GM20431 (cell line): Measurements from ENCODE around the gene USH1C.

Experiments
- in situ Hi-C: fragments of 300-500 bp; cut with MseI, MboI; formaldehyde crosslinking; loops from one replicate; pipeline ENCODE4 v1.15.0; 2020; ENCODE audit warnings: low sequenced_read_pairs; ENCODE audit not compliant: unreplicated experiment

USH1C gene

DNA sequence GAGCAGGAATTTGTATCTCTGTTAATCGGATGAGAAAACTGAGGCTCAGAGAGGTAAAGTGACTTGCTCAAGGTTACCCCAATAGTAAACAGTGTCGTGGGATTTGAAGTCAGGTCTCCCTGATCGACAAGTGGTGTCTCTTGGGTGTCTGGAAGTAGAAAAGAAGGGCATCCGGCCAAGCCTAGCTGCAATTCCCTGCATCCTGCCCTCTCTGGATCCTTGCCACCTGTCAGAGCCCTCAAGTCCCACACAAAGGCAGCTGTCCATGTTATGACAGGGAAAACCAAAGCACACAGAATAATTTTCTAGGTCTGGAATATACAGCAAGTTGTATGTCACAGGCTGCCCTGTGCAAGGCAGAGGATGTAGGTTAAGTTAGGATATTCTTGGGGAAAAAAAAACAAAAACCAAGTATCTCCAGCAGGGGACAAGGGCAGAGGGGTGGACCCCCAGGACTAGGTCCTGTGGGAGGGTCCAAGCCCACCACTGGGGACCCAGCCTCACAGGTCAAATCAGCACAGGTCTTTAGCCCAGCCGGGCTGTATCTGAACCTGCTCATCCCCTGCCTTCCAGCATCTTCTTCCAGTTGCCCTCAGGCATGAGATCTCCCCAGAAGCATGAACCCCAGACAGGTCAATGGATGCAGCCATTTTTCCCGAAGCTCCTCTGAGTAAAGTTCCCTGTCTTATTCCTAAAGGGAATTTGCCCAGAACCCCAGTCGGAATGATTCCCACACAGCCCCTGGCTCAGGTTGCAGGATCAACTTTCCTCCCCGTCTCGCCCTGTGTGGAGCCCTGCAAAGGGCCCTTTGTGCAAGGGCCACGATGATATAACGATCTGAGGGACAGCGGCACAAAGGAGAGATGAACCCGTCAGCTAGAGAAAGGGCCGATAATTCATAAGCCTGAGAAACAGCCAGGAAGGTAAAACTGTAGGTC, 15.0 kb downstream of the USH1C start:
- in situ Hi-C loops, result no loop called here

DNA sequence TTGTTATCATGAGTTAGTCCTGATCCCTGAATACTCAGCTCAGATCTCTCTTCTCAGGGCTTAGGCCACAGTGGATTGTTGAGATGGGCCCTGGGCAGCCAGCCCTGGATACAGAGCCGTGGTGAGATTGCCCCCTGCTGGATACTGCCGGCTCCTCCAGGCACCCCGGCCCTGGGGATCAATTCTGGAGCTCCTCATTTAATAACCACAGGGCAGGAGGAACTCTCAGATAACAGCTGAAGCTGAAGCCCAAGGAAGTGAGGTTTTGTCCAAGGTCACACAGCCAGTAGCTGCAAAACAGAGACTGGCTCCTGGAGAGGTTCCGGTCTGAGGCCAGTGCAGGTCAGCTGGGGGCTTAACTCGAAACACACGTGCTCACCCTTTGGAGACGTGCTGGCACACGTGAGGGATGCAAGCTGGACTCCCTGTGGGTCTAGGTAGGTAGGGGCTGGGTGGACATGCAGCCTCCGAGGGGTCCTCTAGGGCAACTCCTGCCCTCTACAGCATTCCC, 16.0 kb downstream of the USH1C start:
- in situ Hi-C loops, result no loop called here

DNA sequence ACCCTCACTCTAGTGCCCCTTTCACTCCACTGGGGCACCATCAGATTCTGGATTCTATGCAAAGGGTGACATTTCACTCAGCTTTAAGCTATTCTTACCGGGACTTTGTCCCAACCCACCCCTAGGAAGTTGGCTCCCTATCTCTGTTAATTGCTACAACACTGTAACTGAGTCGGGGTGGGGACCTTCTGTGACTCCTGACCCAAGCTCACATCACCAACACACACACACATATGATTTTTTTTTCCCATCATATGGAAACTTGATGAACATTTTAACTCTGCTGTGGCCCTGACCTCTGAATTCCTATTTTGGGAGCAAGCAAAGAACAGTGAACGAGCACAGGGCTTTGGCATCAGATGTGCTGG, 16.6 kb downstream of the USH1C start:
- in situ Hi-C loops, result no loop called here

DNA sequence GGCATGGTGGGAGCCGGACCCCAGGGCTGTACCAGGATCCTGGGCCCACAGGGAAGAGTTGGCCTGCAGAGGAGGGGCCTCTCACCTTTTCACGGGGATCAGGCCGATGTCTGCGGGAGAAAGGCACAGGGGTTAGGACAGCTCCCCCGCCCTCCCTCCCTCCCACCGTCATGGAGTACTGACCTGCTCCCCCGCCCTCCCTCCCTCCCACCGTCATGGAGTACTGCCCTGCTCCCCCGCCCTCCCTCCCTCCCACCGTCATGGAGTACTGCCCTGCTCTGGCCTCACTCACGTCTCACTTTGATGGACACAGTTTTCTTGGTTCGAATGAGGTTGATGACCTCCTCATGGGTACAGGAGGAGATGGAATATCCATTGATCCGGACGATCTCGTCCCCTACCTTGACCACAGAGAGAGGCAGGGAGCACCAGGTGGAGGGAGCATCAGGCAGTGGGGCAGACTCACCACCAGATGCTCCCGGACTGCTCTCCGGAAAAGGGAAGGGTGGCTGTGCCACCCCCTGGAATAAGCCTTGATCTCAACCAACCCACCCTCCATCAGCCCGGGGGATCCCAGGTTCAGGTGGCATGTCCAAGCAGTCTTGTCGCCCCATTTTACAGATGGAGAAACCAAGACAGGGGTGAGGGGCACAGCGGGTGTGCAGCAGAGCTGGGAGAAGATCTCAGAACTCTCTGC, 17.1 kb downstream of the USH1C start:
- in situ Hi-C loops, result no loop called here

DNA sequence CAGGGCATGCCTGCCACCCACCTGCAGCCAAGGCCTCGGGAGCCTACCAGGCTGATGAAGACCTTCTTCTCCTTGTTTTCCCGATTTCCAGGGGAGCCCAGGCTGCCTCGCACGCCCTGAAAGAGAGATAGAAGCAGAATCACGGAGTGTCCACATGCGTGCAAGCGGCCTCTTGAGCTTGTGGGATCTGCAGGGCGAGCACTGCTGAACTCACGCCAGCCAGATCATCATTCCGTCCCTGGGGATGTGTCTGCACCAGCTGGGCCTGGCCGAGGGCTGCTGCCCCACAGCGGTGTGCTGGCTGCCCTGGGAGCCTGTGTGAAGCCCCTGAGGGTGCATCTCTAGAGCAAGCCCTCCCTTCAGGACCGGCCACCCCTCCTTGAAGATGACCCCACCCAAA, 17.9 kb downstream of the USH1C start:
- in situ Hi-C loops, result no loop called here

DNA sequence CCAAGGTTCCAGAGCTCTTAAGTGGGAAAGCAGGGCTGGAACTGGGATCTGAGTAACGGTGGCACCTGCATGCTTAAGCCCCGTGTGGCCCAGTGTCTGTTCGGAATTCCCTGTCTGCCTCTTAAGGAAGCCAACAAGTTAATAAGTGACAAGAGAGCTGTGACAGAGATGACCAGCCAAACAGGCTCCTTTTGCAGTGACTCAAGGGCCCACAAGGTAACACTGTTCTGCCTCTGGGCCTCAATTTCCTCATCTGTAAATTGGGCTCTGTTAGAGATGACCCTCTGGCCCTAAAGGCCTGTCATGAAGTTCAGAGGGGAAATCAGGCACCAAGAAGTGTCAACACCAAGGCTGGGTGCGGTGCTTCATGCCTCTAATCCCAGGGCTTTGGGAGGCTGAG, 18.6 kb downstream of the USH1C start:
- in situ Hi-C loops, result no loop called here

DNA sequence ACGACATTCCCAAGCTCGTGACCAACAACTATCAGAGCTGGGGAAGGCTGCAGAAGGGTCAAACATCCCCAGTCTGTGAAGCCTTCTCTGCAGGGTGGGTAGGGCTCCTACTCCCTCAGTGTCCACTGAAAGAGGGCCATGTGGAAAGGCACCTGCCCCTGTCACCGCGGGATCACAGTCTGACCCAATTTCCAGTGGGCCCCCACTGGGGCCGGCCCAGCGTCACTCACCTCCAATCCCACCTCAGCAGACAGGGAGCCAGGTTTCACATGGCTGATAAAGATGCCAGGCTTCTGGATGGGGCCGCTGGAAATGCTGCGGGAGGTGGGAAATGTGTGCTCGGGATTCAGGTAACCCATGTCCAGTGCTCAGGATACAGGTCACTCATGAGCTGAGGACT, 20.0 kb downstream of the USH1C start:
- in situ Hi-C loops, result loop anchor here (25.0 kb wide), 1 partner anchor 737 kb away; no protein-coding TSS in a partner anchor

DNA sequence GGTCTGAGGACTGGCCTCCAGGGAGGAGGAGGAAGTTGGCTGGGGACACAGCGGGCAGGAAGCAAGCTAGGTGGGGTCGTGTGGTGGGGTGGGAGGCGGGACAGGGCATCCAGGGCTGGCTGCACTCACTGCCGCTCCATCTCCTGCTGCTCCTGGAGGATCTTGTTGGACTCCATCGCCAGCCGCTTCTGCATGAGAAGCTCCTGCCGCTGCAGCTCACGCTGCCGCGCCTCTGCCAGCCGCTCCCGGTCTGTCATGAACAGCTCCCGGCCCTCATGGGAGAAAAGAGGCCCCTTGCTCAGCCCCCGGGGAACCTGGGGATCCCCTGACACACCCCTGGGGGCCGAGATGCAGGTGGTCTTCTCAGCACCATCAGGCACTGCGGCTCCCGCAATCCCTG, 21.6 kb downstream of the USH1C start:
- in situ Hi-C loops, result loop anchor here (25.0 kb wide), 1 partner anchor 735 kb away; no protein-coding TSS in a partner anchor

DNA sequence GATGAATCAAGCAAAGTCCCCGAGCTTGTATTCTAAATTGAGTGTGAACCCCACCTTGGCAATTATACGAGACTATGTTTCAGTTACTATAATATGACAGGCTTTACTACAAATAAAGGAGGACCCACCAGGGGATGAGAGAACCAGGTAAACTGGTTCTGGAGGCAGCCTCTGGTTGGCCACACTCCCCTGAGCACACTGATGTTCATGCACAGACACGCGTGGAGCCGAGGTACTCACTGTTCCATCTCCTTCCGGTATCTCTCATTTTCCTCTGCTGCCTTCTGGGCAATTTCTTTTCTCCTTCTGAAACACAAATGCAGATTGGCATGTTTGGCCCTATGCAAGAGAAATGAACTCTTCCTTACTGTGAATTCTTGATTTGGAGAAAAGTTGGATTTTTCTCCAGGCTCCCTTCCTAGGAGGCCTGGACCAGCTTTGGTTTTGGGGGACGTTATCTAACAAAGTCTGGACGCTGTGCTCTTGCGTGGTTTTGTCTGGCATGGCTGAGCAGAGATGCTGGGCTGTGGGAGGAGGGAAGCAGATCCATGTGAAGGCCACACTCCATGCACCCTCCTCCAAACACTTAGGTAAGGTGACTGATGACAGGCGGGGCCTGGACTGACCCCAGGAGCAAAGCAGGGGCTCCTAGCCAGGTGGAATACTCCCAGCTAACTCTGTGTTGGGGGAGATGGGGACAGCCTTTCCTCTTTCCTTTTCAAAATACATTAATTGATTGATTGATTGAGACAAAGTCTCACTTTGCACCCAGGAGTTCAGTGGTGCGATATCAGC, 22.9 kb downstream of the USH1C start:
- in situ Hi-C loops, result loop anchor here (25.0 kb wide), 1 partner anchor 734 kb away; no protein-coding TSS in a partner anchor

DNA sequence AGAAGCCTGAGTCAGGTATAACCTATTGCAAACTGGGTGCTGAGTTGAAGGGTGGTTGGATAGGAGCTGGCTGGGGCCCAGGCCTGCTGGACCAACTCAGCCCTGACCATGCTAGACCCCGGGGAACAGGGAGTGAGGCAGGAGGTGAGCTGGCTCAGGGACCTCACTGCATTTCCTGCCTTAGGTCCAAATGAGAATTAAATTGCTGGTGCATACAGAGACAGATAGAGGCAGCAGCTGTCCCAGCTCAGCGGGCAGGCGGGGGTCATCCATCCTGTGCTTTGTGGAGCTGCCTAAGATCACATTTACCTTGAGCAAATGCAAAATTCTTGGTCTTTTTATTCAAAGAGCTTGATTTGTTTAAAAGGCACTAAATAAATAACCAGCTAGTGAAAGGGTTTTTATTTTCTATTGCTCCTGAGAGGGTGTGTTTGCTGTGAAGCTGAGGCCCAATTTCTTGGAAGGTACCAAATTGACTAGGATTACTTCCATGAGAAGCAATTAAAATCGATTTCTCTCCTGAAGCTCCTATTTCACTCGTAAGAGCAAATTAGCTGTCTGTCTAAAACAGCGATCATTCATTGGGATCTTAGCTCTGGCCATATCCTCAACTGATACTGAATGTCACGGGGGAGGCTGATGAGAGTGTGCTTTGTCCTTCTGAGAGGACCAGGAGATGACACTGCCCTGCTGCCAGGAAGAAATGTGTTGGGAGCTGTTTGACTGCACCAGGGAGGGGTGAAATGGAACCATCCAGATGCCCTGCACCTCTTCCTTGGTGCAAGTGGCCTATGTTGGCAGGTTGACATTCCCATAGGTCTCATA, 24.9 kb downstream of the USH1C start:
- in situ Hi-C loops, result loop anchor here (25.0 kb wide), 1 partner anchor 732 kb away; no protein-coding TSS in a partner anchor

DNA sequence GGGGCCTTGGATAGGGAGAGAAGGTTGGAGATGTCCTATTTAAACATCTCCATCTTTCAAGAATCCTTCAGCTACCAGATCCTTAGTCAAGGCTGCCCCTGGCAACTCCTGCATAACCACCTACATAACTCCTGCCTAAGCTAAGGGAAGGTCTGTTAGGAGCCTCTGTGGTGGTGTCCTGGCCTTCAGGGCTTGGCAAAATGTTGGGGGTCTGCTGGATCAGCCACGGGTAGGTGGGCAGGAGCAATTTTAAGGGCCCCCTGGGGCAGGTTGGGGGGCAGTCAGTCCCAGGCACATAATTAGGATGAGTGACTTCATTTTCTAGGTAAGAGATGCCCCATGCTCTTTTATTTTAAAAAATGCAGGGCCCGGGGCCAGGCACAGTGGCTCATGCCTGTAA, 25.9 kb downstream of the USH1C start:
- in situ Hi-C loops, result loop anchor here (25.0 kb wide), 1 partner anchor 731 kb away; no protein-coding TSS in a partner anchor

DNA sequence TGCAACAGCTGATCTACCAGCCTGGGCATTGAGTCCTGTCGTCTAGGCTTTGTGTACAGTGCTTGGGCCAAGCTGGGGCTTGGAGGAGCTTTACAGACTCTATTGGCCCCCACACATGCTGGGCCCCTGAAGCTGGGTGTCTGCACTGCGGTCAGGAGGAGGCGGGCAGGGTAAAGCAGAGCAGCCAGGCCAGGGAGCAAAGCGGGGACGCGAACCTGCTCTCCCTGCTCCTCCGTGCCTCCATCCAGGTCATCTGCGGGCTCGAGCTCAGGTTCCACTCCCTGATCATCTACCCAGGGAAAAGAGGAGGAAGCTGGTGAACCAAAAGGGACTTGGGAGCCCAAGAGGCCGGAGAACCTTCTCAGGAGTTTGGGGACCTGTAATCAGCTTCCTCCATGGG, 27.0 kb downstream of the USH1C start:
- in situ Hi-C loops, result loop anchor here (25.0 kb wide), 1 partner anchor 730 kb away; no protein-coding TSS in a partner anchor

DNA sequence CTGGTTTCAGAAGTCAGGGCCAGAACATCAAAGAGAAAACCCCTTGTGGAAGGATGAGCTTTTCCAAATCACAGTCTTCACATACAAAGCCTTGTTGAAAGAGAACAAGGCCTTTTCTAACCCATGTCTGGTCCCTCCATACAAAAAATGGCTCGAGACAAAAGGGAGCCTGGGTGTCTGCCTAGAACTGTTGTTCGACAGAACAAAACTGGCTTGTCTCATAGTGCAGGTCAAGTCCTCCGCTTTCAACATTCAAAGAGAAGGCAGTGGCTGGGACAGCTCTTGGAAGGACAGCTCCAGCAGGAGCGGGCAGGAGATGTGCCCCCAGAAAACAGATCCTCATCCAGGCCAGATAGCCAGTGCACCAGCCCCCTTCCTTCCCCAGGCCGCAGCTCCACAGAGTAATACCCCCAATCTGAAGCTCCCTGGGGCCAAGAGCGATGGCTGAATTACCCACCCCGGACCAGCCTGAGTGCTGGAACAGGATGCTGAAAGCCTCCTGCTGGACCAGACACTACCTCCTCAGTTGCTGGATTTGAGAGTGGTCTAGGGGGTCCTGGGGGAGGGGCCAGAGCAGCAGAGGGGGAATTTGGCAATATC, 27.6 kb downstream of the USH1C start:
- in situ Hi-C loops, result loop anchor here (25.0 kb wide), 1 partner anchor 729 kb away; no protein-coding TSS in a partner anchor

DNA sequence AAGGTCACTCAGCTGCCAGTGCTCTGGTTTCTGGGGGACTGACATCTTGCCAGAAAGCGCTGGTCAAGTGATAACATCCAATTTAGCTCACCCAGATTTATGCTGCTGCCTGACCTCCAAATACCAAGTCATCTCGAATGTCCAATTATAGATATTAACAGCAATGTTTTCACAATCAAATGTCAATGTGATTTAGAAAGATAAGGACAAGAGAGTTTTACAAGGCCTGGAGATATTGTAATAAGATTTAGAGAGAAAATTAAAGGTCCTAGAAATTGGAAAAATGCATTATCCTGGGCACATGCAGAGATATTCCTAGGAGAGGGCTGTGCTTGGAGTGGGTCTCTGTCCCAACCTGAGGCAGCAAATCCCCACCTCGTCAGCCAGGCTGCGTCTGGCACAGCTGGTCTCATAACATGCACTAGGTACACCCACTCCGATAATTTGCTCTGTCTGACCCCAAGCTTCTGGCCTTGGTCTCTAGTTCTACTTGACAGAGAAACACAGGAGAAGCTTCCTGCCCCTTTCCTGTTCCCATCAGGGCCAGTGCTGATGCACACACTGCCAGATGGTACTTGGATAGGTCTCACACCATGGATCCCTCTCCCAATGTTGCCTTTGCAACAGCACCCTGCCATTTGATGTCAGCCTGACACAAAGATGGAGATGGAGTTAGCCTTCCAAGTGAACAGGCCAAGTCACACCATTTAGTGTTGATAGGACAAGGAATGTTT, 28.6 kb downstream of the USH1C start:
- in situ Hi-C loops, result loop anchor here (25.0 kb wide), 1 partner anchor 728 kb away; no protein-coding TSS in a partner anchor

DNA sequence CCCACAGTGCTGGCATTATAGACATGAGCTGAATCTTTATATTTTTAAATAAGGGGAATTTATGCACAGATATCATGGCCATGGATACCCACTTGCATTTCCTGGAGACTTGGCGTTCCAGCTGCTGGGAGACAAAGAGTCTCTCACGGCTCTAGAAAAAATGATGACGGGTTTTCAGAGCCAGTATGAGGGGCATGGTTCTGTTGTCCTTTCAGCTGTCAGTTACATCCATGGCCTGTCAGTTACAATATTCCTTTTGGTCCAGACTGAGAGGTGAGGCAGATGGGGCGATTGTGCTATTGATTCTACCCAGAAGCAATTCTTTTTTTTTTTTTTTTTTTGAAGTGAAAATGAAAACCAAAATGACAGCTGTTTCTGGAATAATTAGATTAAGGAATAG, 29.7 kb downstream of the USH1C start:
- in situ Hi-C loops, result loop anchor here (25.0 kb wide), 1 partner anchor 727 kb away; no protein-coding TSS in a partner anchor

DNA sequence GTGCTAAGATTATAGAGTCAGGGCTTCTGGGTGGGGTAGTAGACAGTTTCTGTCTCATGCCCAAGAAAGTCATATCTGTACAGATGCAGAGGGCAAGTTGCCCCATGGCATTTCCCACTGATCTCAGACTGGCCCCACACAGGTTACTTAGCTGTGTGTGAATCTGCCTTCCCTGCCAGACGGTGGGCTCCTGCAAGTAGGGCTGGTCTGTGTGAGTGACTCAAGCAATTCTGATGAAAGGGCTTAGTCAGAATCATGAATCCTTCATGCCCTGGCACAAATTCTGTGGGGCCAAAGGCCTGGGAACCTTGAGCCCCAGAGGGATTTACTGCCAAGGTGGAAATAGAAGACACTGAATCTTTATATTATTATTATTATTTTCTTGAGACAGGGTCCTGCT, 30.4 kb downstream of the USH1C start:
- in situ Hi-C loops, result loop anchor here (25.0 kb wide), 1 partner anchor 727 kb away; no protein-coding TSS in a partner anchor

DNA sequence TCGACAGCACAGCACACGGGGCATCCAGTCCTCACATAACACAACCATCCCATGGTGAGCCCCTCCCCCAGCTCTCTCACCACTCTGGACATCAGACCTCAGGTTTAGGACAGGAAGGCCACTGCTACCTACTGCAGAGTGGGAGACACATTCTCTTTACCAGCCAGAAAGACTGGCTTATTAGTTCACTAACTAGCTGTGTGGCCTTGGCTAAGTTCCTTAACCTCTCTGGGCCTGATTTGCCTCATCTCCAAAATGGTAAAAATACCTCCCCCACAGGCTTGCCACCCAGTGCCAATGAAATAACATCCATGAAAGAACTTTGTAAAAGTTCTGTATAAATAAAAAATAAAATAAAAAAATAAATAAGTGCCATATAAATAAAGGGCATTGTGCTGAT, 32.1 kb downstream of the USH1C start:
- in situ Hi-C loops, result loop anchor here (25.0 kb wide), 1 partner anchor 725 kb away; no protein-coding TSS in a partner anchor

DNA sequence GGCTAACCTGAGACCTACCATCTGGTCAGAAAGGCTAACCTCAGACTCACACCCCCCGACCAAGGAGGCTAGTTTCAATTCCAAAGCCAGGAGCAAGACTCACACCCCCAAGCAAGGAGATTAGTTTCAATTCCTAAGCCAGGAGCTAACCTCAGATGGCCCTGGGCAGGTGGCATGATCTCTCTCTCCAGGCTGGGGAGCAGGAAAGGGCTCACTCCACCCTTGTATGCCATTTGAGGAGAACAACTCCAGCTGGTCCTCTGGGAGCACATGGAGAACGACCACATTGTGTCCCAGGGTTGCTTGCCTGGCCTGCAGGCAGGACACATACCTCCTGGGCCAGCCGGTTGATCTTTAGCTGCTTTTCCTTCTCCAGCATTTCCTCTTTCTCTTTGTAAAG, 32.6 kb downstream of the USH1C start:
- in situ Hi-C loops, result loop anchor here (25.0 kb wide), 1 partner anchor 724 kb away; no protein-coding TSS in a partner anchor
